Skin epidermis (tissue), 12 donors: ENCODE measurements around the gene SETD3.

Source experiments
- H3K27ac ChIP-seq, 21 experiments: fragments of 200-600 bp; sonication (generic) in 11 of 21; one replicate each; pipeline ENCODE4 v1.5.0; 2020; ENCODE audit warnings: mild to moderate bottlenecking in 3 of 21, inconsistent platforms in 2 of 21, moderate library complexity in 2 of 21
- H3K4me3 ChIP-seq, 7 experiments: fragments of 200-600 bp; sonication (generic) in 2 of 7; one replicate each; pipeline ENCODE4 v1.5.0; 2020; ENCODE audit warnings: inconsistent platforms in 2 of 7, mild to moderate bottlenecking in 2 of 7, moderate library complexity in 1 of 7

Gene SETD3

DNA sequence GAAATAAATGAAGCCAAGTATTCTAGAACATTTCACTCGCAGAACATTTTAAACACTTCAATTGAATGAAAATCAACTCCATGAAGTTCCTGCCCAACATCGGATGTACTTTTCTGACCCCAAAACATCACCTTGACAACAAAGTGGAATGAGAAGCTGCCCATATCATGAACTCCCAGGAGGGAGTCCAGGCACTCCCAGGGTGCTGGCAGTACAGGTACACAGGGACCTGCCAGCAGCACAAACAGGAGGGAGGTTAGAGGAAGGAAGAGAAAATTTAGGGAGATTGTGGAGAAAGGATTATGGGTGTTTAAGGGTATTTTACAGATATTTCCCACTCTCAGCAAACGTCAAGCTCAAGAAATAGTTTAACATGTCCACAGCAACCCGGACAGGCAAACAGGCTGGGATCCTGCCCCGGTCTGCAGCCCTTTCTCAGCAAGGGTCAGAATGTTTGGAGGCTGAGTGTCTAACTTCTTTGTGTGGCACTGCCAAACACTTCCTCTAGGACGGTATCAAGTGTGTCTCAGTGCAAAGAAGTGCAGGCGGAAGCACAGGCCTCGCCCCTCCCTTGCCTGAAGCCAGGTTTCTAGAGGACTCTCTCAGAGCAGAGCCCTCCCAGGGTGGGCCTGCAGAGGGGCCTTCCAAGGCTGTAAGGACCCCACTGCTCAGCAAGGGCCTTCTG lies 72.2 kb downstream of the SETD3 start:
- H3K27ac ChIP-seq: no peak overlapping the region
- no peak overlapping the region for H3K4me3 ChIP-seq

GRCh38 chr14:99407416-99407815 lies 73.2 kb downstream of the SETD3 start:
- Histone ChIP-seq H3K27ac (no peak overlapping the region), H3K4me3 (no peak overlapping the region)

- Histone ChIP-seq H3K4me3 (no peak overlapping the region), H3K27ac (no peak overlapping the region)
Observed at GRCh38 chr14:99402950-99403349, 77.7 kb downstream of the SETD3 start.

DNA sequence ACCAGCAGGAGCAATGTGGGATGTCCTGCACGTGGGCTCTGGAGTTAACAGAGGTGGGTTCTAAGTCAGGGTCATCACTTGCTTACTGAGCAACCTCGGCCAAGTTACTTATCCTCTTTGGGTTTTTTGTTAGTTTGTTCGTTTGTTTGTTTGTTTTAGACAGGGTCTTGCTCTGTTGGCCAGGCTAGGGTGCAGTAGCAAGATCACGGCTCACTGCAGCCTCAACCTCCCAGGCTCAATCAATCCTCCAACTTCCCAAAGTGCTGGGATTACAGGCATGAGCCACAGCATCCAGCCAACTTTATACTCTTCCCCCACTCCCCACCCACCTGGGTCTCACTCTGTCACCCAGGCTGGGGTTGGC lies 78.4 kb downstream of the SETD3 start:
- Histone ChIP-seq H3K27ac (no peak overlapping the region), H3K4me3 (no peak overlapping the region)

GRCh38 chr14:99401621-99402284 lies 78.9 kb downstream of the SETD3 start:
- no peak overlapping the region for H3K27ac ChIP-seq
- H3K4me3 ChIP-seq: no peak overlapping the region

DNA sequence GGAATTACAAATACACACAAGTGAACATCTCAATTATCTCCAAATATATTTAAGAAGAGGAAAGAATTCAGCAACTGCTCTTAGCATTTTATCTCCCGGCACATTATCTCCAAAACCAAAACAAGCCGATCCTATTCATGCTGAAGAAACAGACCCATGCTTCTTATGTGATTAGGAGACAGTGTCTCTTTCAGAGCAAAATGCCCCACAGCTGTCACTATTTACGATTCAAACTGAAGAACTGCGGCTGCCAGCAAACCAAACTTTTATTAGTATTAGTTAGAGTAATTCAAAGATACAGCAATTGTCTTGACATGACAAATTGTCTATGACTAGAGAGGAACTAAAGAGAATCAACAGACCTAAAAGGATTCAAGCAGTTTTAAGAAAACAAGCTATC lies 79.4 kb downstream of the SETD3 start:
- H3K4me3 ChIP-seq: no peak overlapping the region

GRCh38 chr14:99397698-99398097 lies 83.0 kb downstream of the SETD3 start:
- no peak overlapping the region for H3K4me3 ChIP-seq
- no peak overlapping the region for H3K27ac ChIP-seq

More for the DNA sequence above, 79.4 kb downstream of the SETD3 start:
- H3K27ac ChIP-seq: no peak overlapping the region

DNA sequence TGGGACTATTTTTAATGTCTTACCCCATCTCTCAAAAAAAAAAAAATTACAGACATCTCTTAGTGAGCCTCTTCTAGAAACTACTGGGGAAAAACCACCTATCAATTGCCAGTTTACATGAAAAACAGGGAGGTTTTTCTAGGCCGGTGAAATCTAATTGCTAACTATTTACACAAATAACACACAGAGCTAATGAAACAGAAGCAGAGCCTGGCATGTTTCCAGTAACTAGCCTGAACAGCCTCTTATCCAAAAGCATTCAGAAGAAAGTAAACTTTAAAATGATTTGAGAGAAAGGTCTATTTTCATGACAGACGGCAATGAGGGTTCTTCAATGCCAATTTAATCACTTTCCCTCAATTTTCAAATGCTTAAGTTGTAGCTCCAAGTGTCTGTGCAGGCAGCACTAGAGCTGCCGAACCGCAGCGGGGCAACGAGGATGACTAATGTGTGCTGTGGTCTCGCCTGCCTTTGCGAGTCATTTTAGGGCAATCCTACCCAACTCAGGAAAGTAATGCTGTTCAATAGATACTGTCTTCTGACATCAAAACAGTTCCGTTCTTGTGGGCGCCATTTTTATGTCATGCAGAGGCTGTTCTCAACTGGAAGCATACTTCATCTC lies 84.6 kb downstream of the SETD3 start:
- Histone ChIP-seq H3K4me3 (no peak overlapping the region), H3K27ac (no peak overlapping the region)

DNA sequence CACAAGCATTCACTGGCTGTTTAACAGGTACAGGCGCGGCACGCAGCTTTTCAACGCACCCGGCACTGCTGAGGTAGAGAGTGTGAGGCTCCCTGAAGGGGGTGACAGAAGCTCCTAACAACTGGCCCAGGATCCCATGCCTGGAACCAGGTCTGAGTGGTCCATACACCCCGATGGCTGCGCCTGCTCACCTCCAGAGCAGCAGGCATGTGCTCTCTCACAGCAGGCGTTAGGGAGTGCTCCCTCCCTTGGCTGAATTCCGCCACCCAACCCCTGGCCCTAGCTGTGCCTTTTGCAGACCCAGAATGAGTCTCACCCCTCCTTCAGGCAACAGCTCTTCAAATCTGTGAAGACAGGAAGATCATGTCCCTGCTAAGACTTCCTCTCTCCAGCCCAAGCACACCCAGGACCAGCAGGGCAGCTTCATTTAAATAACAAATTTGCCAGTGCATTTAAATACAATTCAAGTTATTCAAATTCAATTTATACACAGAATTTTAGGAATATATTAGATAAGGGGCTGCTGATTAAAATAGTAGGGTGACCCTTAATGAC lies 86.0 kb downstream of the SETD3 start:
- H3K27ac ChIP-seq: peak overlapping the region in 1 of 21 experiments; percentile 14
- no peak overlapping the region for H3K4me3 ChIP-seq

DNA sequence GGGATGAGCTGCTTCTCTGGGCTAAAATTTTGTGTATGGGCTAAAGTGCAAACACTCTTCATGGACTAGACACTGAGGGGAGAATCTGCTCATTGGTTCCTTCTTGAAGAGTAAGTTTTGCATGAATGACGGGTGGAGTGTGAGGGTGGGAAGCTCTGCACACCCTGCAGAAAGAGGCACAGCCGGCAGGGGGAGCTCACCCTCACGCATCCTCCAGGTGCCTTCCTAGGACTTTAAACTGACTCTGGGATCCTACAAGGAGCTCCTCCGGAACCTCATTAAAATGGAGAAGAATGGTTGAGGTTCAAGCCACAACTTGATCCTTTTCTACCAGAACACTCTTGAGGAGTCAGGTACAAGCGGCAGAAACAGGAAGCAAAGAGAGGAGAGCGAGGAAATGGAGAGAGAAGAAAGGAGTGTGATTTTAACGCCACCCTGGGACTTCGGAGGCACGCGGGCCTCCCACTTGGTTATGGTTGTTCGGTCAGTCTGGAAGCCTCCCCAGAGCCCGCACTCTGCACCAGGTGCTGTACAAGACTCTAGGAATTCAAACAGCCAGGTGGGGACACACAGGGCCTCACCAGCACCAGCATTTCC lies 87.5 kb downstream of the SETD3 start:
- no peak overlapping the region for H3K4me3 ChIP-seq
- no peak overlapping the region for H3K27ac ChIP-seq

DNA sequence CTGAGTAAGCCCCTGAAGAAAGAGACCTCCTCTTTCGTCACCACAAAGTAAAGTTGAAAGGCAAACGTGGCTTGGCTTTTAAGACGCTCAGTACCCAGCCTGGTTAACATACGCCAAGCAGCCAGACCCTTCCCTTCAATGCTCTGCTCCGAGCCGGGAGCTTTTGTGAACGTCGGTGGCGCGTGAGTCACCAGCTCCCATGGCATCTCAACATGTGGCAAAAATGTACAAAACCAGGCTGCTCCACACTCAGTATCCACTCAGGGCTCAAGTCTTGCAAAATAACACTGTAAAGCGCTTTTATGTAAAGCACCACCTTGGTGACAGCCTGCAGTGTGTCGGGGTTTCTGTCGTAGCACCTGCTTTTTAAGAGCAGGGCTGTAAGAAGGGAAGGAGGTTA lies 89.0 kb downstream of the SETD3 start:
- Histone ChIP-seq H3K27ac (no peak overlapping the region), H3K4me3 (no peak overlapping the region)

DNA sequence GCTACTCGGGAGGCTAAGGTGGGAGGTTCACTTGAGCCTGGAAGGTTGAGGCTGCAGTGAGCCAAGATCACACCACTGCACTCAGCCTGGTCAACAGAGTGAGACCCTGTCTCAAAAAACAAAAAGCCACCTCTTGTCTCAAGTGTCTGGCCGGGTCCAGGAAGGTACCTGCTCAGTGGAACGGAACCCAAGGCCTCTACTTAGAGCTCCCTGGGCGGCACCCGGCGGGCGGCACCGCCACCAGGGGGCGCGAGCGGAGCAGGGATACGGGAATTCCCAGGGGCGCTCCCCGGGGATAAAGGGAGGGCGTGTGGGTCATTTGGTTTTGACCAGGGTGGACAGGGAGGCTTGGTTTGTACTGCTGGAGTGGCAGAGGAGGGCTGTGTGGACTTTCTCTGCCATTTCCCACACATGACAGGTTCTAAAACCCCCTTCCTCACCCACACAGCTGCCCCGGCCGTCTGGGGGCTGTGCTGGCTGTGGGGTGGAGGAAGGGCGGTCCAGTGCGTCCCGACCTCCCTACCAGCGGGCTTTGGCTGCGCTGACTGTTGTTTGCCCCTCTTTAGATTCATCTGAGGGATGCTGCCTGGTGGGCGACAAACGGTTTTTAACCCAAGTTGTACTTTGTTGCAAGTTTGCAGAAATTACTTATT lies 91.4 kb downstream of the SETD3 start:
- Histone ChIP-seq H3K27ac (no peak overlapping the region), H3K4me3 (no peak overlapping the region)

DNA sequence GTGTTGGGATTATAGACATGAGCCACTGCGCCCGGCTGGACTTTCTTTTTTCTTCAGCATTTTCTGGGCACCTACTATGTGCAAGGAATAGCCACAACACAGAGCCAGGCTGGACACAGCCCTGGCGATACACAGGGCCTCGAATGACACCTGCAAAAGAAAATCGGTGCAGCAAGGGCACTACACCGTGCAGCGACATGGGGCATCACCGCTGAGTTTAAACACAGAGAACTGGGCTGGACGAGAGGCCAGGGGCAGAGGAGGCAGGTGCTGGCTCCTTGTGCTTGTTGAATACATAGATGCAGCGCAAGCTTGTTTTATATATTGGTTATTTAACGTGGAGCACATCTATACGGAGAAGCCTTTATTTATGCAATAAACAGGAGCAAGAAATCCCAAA lies 92.4 kb downstream of the SETD3 start:
- no peak overlapping the region for H3K27ac ChIP-seq
- H3K4me3 ChIP-seq: no peak overlapping the region

DNA sequence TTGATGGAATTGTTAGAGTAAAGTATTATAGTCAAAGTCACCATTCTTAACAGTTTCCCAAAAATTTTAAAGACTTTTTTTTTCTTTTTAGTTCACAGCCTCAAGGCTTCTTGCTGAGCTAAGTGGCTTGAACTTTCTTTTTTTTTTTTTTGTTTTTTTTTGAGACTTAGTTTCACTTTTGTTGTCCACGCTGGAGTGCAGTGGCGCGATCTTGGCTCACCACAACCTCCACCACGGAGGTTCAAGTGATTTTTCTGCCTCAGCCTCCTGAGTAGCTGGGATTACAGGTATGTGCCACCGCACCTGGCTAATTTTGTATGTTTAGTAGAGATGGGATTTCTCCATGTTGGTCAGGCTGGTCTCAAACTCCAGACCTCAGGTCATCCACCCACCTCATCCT lies 92.8 kb downstream of the SETD3 start:
- no peak overlapping the region for H3K27ac ChIP-seq

DNA sequence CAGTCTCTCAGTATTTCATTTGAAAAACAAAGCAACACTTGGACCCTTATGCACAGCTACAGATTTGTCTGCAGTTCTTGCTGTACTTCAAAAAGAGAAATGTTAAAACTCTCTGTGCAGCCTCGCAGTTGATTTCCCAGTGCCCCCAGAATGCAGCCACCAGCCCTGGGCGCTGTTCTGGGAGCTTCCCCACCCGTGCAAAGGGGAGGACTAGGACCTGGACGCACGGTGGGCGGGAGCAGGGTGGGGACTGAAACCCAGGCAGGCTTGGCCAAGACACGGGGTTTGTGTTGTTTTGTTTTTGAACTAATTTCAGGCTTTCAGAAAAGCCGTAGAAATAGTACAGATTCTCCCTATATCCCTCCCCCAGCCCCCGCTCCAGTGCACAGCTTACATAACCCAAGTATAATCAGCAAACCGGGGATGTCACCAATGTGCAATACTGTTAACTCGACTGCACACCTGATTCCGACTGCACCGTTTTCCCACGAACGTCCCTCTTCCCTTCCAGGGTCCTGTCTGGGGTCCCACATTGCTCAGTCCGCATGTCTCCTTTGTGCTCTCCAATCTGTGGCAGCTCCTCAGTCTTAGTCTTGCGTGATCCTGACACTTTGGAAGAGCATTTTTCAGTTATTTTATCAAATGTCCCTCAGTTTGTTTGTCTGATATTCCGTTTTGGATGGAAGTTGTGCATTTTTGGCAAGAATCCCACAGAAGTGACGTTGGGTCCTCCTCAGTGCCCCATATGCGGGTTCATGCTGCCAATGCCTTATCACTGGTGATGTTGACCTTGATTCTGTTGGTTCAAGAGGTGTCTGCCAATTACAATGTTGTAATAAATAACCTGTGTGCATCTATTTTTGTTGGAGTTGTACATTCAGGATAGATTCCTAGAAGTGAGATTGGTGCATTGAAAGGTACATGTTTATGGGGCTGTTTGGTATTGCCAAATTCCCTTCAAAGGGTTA lies 95.9 kb downstream of the SETD3 start:
- no peak overlapping the region for H3K4me3 ChIP-seq
- no peak overlapping the region for H3K27ac ChIP-seq

More for the DNA sequence above, 92.8 kb downstream of the SETD3 start:
- no peak overlapping the region for H3K4me3 ChIP-seq

GRCh38 chr14:99383472-99384449 lies 96.9 kb downstream of the SETD3 start:
- no peak overlapping the region for H3K27ac ChIP-seq
- no peak overlapping the region for H3K4me3 ChIP-seq

DNA sequence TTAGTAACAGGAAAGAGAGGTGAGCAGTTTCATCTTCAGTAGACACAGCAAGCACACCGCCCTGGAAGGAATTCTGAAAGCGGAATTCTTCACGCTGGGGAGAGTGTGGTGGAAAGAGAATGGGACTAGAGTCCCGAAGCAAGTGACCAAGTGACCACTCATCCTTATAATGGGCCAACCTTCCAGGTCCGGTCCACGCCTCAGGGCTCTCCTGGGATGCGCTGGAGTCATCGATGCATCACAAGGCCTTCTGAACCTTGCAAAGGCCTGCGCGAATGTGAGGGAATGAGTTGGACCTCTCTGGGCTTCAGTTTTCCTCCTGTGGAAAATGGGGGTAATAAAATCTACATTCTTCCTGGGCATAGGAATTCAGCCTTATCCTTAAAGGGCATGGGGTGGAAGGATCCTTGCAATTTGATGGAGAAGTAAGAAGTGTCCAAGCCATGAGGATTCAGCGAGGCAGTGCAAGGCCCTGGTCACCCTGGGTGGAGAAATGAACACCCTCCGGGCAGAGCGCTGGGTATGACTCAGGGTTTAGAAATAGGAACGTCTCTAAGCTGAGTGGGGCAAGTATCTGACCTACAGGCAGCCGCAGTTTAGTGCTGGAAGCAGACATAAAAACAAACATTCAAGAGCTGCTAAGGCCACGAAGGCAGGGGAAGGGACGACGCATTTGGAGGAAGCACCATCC lies 97.7 kb downstream of the SETD3 start:
- H3K4me3 ChIP-seq: no peak overlapping the region
- no peak overlapping the region for H3K27ac ChIP-seq
